Measurements from ENCODE around the gene CASP10. TPM values are rescaled to one million over a fixed set of nuclear protein-coding genes. Genes with fewer than 3 reads are reported as not detected.

Gene CASP10
- total and polyA plus RNA-seq, 2 of the 8 experiments (the other 6 are each of a cell fraction or from before 2014, with no cell fraction given) = 2.3 to 4.0 TPM

DNA sequence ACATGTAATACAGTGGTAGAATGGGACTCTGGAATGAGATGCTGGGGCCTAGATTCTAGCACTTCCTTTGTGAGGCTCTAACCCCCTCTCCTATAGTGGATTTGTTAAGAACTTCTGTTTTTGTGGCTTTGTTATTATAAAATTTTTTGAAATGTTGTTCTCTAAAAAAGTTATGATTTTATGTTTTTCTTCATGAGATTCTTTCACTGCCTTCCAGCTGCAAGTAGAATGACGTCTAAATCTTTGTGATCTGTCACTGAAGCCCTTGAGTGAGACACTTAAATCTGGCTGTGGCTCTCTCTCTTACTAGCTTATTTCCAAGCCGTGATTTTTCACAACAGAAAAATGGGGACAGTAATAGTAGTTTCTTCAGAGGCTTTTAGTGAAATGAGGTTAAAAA lies 79.0 kb downstream of the CASP10 start (continued):
- TF ChIP-seq, protein P1, sequence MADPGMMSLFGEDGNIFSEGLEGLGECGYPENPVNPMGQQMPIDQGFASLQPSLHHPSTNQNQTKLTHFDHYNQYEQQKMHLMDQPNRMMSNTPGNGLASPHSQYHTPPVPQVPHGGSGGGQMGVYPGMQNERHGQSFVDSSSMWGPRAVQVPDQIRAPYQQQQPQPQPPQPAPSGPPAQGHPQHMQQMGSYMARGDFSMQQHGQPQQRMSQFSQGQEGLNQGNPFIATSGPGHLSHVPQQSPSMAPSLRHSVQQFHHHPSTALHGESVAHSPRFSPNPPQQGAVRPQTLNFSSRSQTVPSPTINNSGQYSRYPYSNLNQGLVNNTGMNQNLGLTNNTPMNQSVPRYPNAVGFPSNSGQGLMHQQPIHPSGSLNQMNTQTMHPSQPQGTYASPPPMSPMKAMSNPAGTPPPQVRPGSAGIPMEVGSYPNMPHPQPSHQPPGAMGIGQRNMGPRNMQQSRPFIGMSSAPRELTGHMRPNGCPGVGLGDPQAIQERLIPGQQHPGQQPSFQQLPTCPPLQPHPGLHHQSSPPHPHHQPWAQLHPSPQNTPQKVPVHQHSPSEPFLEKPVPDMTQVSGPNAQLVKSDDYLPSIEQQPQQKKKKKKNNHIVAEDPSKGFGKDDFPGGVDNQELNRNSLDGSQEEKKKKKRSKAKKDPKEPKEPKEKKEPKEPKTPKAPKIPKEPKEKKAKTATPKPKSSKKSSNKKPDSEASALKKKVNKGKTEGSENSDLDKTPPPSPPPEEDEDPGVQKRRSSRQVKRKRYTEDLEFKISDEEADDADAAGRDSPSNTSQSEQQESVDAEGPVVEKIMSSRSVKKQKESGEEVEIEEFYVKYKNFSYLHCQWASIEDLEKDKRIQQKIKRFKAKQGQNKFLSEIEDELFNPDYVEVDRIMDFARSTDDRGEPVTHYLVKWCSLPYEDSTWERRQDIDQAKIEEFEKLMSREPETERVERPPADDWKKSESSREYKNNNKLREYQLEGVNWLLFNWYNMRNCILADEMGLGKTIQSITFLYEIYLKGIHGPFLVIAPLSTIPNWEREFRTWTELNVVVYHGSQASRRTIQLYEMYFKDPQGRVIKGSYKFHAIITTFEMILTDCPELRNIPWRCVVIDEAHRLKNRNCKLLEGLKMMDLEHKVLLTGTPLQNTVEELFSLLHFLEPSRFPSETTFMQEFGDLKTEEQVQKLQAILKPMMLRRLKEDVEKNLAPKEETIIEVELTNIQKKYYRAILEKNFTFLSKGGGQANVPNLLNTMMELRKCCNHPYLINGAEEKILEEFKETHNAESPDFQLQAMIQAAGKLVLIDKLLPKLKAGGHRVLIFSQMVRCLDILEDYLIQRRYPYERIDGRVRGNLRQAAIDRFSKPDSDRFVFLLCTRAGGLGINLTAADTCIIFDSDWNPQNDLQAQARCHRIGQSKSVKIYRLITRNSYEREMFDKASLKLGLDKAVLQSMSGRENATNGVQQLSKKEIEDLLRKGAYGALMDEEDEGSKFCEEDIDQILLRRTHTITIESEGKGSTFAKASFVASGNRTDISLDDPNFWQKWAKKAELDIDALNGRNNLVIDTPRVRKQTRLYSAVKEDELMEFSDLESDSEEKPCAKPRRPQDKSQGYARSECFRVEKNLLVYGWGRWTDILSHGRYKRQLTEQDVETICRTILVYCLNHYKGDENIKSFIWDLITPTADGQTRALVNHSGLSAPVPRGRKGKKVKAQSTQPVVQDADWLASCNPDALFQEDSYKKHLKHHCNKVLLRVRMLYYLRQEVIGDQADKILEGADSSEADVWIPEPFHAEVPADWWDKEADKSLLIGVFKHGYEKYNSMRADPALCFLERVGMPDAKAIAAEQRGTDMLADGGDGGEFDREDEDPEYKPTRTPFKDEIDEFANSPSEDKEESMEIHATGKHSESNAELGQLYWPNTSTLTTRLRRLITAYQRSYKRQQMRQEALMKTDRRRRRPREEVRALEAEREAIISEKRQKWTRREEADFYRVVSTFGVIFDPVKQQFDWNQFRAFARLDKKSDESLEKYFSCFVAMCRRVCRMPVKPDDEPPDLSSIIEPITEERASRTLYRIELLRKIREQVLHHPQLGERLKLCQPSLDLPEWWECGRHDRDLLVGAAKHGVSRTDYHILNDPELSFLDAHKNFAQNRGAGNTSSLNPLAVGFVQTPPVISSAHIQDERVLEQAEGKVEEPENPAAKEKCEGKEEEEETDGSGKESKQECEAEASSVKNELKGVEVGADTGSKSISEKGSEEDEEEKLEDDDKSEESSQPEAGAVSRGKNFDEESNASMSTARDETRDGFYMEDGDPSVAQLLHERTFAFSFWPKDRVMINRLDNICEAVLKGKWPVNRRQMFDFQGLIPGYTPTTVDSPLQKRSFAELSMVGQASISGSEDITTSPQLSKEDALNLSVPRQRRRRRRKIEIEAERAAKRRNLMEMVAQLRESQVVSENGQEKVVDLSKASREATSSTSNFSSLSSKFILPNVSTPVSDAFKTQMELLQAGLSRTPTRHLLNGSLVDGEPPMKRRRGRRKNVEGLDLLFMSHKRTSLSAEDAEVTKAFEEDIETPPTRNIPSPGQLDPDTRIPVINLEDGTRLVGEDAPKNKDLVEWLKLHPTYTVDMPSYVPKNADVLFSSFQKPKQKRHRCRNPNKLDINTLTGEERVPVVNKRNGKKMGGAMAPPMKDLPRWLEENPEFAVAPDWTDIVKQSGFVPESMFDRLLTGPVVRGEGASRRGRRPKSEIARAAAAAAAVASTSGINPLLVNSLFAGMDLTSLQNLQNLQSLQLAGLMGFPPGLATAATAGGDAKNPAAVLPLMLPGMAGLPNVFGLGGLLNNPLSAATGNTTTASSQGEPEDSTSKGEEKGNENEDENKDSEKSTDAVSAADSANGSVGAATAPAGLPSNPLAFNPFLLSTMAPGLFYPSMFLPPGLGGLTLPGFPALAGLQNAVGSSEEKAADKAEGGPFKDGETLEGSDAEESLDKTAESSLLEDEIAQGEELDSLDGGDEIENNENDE (IDR thresholded peaks at IDR 0.05; ENCODE audit: insufficient replicate concordance, low read length) = no peak
- no peak for TF ChIP-seq SIX5 (IDR thresholded peaks at IDR 0.05; ENCODE audit: low read depth, low read length)
- TF ChIP-seq RFX5 (IDR thresholded peaks at IDR 0.05; ENCODE audit: borderline replicate concordance, low read depth, low read length) = no peak
- TF ChIP-seq EP300 (IDR thresholded peaks at IDR 0.05; ENCODE audit: borderline replicate concordance in 1 of 2, low read depth in 2 of 2, low read length in 2 of 2) = no peak
- TF ChIP-seq BRCA1 (IDR thresholded peaks at IDR 0.05; ENCODE audit: low read depth, low read length) = no peak

Measured in H1 (cell line).